Upper lobe of right lung (tissue), 1 donor: ENCODE measurements around the gene TP73. TPM values are rescaled to one million over a fixed set of nuclear protein-coding genes. Genes with fewer than 3 reads are reported as not detected.

Experiments used
- ATAC-seq: fragments of 200-7000 bp; cut with Tn5 transposase; one replicate; pipeline ENCODE4 v1.9.1; 2020; ENCODE audit warnings: mild to moderate bottlenecking, moderate library complexity
- DNase-seq: peaks from one replicate; pipeline ENCODE4 v3.0.0-alpha.2; 2020
- H3K27ac ChIP-seq: fragments of 200-600 bp; one replicate; pipeline ENCODE4 v1.8.0; 2022
- H3K27me3 ChIP-seq: fragments of 200-600 bp; one replicate; pipeline ENCODE4 v1.8.0; 2022; ENCODE audit warnings: mild to moderate bottlenecking
- H3K36me3 ChIP-seq: fragments of 200-600 bp; one replicate; pipeline ENCODE4 v1.8.0; 2022
- H3K4me1 ChIP-seq: fragments of 200-600 bp; one replicate; pipeline ENCODE4 v1.8.0; 2022
- H3K4me3 ChIP-seq: fragments of 200-600 bp; one replicate; pipeline ENCODE4 v1.8.0; 2022; ENCODE audit warnings: mild to moderate bottlenecking
- H3K9me3 ChIP-seq: fragments of 200-600 bp; one replicate; pipeline ENCODE4 v1.8.0; 2022
- intact Hi-C: fragments of 100-400 bp; cut with DNase I; formaldehyde crosslinking; loops from one replicate; pipeline ENCODE4 v1.11.0; 2022
- total RNA-seq: library from RNA; stranded (reverse); fragmentation: NEBNext Ultra II Directional; extraction: Animal tissue kit (Norgen Biotek cat#: 25700); gene quantifications from one replicate; pipeline ENCODE4 v1.2.1, GENCODE V29; 2021
- TF ChIP-seq, protein P1 (sequence below): fragments of 200-600 bp; IDR thresholded peaks from one replicate; pipeline ENCODE4 v1.8.0; 2022; ENCODE audit warnings: antibody characterized with exemption
- donor health status: DM: no; HTN: yes; CAD: no; lungs with severe emphysema.

Gene TP73
- total RNA-seq, 1 donor from 2014 or later = 0.29 TPM

DNA sequence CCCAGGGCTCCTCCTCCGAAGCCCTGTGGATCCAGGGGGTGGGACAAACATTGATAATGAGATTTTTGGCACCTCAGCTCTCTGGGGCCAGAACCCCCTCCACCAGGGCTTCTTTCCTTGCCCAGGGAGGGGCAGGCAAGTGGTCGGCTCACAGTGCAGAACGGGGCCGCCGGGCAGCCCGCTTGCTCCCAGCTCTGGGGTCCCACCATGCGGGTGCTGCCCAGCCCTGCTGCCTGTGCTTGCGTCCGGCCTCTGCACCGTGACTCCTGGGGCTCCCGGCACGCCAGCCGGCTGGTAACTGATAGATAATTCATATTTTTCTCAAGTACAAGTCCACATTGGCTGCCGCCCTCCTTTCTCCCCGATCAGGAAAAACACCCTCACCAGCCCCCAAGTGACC, 57.9 kb downstream of the TP73 start:
- Histone ChIP-seq H3K4me1 (no peaks in the 10 kb centered on the region), H3K27ac (no peak overlapping the region), H3K4me3 (no peak overlapping the region), H3K9me3 (no peaks in the 10 kb centered on the region), H3K36me3 (no peaks in the 10 kb centered on the region), H3K27me3 (peaks cover 36% of the 10 kb centered on the region)
- TF ChIP-seq, protein P1, sequence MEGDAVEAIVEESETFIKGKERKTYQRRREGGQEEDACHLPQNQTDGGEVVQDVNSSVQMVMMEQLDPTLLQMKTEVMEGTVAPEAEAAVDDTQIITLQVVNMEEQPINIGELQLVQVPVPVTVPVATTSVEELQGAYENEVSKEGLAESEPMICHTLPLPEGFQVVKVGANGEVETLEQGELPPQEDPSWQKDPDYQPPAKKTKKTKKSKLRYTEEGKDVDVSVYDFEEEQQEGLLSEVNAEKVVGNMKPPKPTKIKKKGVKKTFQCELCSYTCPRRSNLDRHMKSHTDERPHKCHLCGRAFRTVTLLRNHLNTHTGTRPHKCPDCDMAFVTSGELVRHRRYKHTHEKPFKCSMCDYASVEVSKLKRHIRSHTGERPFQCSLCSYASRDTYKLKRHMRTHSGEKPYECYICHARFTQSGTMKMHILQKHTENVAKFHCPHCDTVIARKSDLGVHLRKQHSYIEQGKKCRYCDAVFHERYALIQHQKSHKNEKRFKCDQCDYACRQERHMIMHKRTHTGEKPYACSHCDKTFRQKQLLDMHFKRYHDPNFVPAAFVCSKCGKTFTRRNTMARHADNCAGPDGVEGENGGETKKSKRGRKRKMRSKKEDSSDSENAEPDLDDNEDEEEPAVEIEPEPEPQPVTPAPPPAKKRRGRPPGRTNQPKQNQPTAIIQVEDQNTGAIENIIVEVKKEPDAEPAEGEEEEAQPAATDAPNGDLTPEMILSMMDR = no peak
- DNase-seq (no peak), ATAC-seq (no peak)
- intact Hi-C loops = no loop called here

DNA sequence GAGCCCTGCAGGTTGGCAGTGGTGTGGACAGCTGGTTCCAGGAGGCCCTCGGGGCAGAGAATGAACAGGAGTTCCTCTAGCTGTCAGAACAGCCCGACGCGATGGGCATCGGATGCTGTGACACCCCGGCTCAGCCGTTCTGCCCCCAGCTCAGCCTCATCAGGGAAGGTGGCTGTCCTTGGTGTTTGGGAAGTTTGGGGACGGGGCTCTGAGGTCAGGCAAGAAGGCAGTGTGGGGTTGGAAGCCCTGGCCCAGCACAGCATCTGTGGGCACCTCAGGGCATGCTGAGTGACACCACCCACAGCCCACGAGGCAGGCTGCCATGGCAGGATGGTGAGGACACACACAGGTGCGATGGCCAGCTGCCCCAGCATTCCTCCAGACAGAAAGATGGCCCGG, 59.1 kb downstream of the TP73 start:
- Histone ChIP-seq H3K4me3 (no peak overlapping the region), H3K9me3 (no peaks in the 10 kb centered on the region), H3K4me1 (no peaks in the 10 kb centered on the region), H3K27ac (no peak overlapping the region), H3K36me3 (no peaks in the 10 kb centered on the region), H3K27me3 (peaks cover 40% of the 10 kb centered on the region)
- DNase-seq = no peak
- intact Hi-C loops = no loop called here
- ATAC-seq = no peak
- TF ChIP-seq, protein P1 = no peak

DNA sequence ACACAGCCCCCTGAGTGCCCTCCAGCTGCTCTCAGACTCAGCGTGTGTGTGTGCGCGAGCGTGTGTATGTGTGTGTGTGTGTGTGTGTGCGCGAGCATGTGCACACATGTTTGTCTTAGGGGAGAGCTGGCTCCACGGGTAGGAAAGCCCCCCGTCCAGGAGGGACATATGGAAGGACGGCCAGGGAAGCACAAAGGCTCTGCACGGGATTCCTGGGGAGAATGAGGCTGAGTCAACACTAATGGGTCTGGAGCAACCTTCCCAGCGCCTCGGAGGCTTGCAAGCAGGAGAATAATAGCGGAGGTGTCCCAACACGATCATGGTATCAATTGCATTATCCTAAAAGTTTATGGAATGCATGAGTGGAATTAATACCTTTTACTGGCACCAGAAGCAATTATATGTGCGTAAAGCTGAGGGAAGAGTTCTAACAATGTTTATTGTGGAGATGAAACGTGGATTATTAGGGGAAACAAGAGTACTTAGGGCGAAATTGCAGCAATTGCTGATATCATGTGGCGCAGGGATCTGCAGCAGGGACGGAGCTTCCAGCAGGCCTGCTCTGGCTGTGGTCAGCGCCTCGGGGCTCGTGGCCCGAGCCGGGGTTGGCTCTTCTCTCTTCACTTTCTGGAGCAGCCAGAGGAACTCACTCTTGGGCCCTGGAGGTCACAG, 59.6 kb downstream of the TP73 start:
- H3K4me3 ChIP-seq = no peak overlapping the region
- intact Hi-C loops = no loop called here
- ATAC-seq = no peak
- TF ChIP-seq, protein P1 = no peak
- H3K27ac ChIP-seq = no peak overlapping the region
- no peaks in the 10 kb centered on the region for H3K4me1 ChIP-seq
- H3K9me3 ChIP-seq = no peaks in the 10 kb centered on the region
- peaks cover 43% of the 10 kb centered on the region for H3K27me3 ChIP-seq
- no peak for DNase-seq
- H3K36me3 ChIP-seq = no peaks in the 10 kb centered on the region

DNA sequence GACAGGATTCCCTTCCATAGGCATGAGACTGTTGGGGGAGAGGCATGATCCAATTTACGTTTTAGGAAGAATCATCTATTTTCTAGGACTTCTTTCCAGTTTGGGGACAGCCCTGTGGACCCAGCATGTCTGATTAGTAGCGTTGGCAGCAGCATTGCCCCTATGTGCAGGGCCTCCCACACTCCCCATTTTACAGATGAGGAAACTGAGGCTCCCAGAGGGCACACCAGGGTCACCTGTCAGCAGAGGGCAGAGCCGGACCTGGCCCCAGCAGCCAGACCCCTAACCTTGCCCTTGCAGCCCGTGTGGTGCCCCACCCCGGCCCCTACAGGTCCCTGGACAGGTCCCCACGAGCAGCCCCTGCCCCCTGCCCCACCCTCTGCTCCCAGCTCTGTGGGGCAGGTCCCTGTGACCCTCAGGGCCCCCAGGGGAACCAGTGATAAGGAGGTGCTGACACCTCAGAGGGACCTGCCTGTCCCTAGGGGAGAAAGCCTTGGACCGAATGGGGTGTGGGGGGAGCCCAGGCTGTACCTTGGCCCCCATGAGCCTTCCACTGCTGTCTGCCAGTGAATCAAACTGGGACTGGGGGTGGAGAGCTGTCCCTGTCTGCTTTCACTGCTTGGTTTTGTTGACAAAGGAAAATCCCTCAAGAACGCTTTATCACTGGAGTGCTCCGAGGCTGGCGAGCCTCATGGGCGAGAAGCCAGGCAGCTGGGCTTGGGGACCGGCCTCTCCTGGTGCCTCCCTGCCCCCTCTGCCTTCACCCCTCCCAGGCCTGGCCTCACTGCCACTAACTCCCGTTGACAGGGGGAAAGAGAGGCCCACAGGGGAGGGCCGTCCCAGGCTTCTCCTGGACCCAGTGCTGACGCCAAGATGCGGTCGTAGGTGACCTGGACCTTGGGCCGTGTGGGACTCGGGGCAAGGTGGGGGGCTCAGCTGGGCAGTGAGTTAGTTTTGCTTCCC, 60.5 kb downstream of the TP73 start:
- Histone ChIP-seq H3K9me3 (no peaks in the 10 kb centered on the region), H3K36me3 (no peaks in the 10 kb centered on the region), H3K27me3 (peaks cover 47% of the 10 kb centered on the region), H3K27ac (no peak overlapping the region), H3K4me3 (no peak overlapping the region), H3K4me1 (peaks cover 5% of the 10 kb centered on the region)
- ATAC-seq (no peak), DNase-seq (no peak)
- intact Hi-C loops = no loop called here
- TF ChIP-seq, protein P1 = no peak

DNA sequence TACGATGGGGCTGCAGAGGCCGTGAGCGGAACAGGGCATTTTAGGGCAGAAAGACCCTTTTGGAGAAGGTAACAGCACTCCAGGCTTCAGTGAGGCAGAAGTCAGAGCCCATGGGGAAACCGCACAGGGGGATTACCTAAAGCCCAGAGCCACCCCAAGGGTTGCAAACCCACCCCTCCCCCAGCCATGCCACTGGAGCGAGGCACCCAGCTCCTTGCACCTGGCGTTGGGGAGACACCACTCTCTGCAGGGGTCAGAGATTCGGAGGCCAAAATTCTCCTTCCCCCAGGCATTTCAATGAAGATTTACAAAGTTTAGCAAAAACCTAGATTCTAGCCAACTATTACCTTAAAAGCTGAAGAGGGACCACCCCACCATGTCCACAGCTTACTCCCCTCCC, 61.5 kb downstream of the TP73 start:
- H3K36me3 ChIP-seq = no peaks in the 10 kb centered on the region
- intact Hi-C loops = no loop called here
- H3K9me3 ChIP-seq = no peaks in the 10 kb centered on the region
- TF ChIP-seq, protein P1 = no peak
- DNase-seq (no peak), ATAC-seq (no peak)
- H3K4me3 ChIP-seq = no peak overlapping the region
- H3K4me1 ChIP-seq = peaks cover 7% of the 10 kb centered on the region
- H3K27ac ChIP-seq = no peak overlapping the region
- H3K27me3 ChIP-seq = peaks cover 44% of the 10 kb centered on the region
